ENCODE measurements around the gene SPAG17.
A peak's percentile ranks its signal among the peaks of the same experiment; 100 is the strongest.

Gene SPAG17

GRCh38 chr1:118185084-118185832, at the start of gene SPAG17:
Gene SPAG17, minus strand, starts transcription at chr1:118185228. Its CDS starts 71 bp downstream, at chr1:118185157.
- no peak for DNase-seq

GRCh38 chr1:118225471-118225870, 40.4 kb upstream of the SPAG17 start:
- DNase-seq = no peak

GRCh38 chr1:118223426-118223825, 38.4 kb upstream of the SPAG17 start:
- DNase-seq = peak; percentile 7

DNA sequence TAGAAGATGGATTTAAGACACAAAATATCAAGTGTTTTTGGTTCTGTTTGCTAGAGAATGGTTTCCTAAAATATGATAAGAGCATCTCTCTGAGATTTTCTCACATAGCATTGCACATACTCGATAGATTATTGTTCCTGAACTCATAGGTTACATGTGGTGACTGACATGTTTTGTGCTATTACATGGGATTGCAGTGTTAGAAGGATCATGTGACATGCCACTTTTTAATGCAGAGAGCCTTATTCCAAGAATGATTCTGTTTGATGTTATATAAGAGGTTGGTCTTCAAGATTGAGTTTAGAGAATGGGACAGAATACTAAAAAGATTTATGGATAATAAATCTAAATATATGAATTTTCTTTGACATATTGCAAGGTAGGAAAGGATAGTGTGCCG, 34.4 kb upstream of the SPAG17 start:
- no peak for DNase-seq

GRCh38 chr1:118217141-118217838, 32.3 kb upstream of the SPAG17 start:
- DNase-seq = no peak

GRCh38 chr1:118214866-118215265, 29.8 kb upstream of the SPAG17 start:
- no peak for DNase-seq

- no peak for DNase-seq
Observed at GRCh38 chr1:118210723-118211110, 25.7 kb upstream of the SPAG17 start.

DNA sequence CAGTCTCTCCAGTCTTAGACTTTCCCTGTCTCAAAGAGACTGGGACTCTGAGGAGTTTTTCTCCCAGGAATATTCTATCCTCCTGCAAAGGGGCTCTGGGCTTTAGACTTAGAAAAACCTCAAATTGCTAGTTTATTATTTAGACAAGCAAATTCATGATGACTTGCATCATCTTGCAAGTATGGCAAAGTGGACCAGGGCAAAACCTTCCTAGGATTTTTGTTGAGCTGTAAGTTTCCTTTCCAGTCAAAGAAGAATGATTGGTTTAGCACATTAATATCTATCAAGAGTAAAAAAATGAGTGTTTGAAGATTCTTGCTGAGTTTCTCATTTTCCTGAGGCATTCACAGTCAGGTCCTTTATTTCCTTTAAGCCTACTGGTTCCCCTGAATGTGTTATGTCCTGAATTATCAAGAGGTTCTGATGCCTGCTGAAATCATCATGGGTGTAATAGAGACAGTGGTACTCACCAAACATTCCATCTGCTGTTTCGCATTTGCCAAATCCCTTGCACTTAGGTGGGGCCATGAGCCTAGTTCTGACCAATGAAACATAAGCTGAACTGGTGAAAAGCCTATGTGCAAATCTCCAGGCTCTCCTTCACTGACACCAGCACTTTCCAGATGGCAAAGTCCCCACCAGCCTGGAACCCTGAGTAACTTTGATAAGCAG, 25.2 kb upstream of the SPAG17 start:
- DNase-seq = no peak

DNA sequence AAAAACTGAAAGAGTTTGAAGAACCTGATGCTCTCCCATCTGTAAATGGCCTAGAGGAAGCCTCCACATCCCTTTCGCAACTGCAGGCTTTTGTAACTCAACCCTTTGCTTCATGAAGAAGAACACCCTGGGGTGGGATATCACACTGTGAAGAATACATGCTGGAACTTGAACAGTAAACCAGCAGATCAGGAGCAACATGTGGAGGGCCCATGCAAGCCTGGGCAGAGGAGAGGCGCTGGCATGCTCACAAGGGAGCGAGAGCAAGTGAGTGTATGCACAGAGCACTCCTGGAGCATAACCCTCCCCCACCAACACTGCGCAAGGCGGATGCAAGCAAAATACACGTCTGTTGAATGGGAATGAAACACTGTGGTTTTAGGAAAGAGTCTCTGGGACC, 24.6 kb upstream of the SPAG17 start:
- no peak for DNase-seq

GRCh38 chr1:118206966-118207365, 21.9 kb upstream of the SPAG17 start:
- DNase-seq = no peak

DNA sequence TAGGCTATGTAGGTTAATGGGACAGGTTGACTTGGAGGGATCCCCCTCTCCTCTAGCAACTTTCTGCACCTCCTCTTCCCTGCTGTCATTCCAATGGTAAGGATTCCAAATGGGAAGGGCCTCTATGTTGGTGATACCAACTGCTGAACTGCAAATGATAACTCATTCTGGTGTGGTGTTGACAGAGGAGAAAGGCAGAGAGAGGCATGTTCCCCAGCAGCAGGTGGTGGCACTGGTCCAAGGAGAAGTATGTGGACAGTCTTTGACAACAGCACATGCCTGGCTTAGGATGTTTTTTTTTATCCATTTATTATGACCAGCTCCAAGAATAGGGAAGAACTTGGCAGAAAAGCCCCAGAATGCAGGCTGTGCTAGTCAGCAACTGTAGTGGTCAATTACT, 19.6 kb upstream of the SPAG17 start:
- DNase-seq = no peak

DNA sequence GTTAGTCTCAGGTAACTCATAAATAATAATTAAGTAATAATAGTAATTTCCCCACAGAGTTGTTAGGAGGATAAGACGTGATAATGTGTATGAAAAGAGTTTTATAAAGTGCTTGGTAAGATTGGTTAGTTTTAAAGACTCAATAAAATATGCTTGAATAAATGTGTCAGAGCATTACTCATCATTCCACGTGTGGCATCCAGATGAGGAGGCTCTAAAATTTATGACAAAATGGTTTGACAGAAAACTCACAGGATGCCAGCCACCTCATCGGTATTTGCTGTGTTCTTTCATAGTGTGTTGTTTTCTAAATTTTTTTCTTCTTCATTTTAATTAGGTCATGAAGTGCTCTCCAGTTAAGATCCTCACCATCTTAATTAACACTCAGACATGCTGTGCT, 19.1 kb upstream of the SPAG17 start:
- no peak for DNase-seq

GRCh38 chr1:118202076-118202608, 17.1 kb upstream of the SPAG17 start:
- DNase-seq = no peak

DNA sequence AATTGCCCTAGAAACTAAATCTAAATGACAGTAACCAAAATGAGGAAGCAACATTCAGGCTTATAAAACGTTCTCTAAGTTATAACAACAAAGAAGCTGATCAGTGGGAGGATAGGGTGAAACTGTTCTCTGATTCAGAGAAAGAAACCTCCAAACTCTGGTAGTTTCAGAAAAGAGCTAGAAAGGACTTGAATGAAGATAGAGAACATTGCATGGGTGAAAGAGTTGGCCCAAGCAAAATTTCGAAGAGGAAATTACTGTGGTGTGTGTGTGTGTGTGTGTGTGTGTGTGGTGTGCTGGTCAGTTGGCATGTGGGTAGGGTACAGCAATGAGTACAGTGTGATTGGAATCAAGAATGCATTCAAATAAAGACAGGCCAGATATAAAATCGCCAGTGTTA, 16.5 kb upstream of the SPAG17 start:
- DNase-seq = no peak

DNA sequence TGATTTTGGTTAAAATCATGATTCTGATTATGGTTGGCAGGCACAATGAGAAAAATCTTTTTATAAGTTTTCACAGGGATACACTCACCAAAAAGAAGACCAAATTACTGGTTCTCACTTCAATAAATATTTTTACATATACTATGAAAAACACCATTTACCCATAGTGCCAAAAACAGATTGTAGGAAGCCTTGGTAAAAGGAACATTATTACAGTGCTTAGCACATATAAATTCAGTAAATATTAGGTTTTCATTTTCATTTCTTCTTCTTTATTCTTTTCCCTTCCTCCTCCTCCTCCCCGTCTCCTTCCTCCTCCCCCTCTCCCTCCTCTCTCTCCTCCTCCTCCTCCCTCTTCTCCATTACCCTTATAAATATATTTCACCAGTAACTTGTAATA, 15.8 kb upstream of the SPAG17 start:
- no peak for DNase-seq

GRCh38 chr1:118190561-118190960, 5.5 kb upstream of the SPAG17 start:
- DNase-seq = no peak

GRCh38 chr1:118189564-118189963, 4.5 kb upstream of the SPAG17 start:
- no peak for DNase-seq

DNA sequence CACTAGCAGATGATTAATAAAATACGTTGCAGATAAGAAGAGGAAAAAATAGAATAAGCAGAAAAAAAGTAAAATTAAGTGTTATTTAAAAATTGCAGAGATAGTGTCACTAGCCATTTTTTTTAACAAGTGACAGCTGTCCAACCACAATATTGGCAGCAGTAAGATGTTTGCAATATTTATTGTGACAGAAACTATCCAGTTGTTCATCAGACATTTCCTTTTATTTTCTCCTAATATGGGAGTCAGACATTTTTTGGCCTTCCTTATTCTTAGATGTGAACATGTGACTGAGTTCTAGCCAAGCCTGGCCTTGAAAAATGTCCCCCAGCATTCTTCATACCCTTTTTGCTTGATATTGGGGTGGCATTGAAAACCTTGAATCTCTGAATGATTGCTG, 3.4 kb upstream of the SPAG17 start:
- no peak for DNase-seq

DNA sequence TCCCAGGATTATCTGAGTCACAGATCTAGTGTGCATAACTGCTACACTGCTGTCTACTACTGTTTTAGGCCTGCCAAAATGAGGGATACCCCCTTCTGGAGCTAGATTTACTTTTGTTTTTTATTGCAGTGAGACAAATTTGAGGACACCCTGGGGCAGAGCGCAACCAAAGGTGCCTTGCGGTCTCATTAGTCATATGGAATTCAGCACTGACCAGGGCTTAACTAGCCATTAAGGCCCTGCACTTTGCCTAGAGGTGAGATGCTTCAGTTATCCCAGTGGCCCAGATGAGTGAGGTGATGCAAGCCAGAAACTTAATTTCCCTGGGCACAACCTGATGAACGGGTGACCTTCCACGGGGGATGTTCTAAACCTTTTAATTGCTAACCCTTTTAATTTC, 998 bp upstream of the SPAG17 start:
- no peak for DNase-seq

DNA sequence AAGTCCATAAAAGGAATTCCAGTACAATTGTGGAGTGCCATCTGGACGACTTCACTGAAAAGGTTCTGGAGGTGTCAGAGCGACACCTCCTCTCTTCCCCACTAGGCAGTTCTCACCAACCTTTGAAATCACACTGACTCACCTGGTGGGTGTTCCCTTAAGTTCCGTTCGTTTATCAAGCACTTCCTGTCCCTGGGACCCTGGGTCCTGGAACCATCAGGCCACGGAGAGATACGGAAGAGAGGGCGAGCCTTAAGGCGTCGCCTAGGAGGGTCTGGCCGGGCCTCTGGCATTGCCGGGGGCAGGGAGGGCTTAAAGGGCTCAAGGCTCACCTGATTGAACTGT, 317 bp downstream of the SPAG17 start:
- DNase-seq = no peak

- DNase-seq = no peak
Observed at GRCh38 chr1:118183586-118183985, 1.4 kb downstream of the SPAG17 start.

DNA sequence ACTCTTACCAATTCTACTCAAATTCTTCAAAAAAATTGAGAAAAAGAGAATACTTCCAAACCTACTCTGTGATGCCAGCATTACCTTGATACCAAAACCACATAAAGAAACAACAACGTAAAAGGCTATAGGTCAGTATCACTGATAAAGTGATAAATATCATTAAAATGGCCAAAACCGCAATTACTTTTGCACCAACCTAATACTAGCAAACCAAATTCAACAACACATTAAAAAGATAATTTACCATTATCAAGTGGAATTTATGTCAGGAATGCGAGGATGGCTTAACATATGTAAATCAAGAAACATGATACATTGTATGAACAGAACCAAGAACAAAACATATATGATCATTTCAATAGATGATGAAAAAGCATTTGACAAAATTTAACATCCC, 7.0 kb downstream of the SPAG17 start:
- DNase-seq = no peak

- DNase-seq = no peak
Observed at GRCh38 chr1:118169016-118169415, 16.0 kb downstream of the SPAG17 start.

DNA sequence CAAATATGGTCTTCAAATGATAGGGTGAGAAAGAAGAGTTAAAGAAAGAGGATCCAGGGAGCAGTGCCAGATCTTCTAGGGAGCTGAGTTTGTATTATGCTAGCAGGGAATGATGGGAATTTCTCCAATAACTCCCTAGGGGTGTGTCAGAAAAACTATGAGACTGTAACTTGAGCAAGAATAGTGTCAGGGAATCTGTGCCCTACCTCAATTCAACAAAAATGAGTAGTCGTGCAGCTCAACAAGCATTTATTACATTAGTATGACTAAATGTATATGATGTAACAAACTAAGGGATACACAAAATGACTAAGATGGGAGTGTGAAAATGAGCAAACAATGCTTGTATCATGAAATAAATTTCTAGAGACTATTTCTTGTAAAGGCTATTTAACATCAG, 24.2 kb downstream of the SPAG17 start:
- no peak for DNase-seq
